Prostate gland (tissue), 2 donors: ENCODE results near the gene ABCA13. TPM values are rescaled to one million over a fixed set of nuclear protein-coding genes. Genes with fewer than 3 reads are reported as not detected.

Experiments used
- DNase-seq: peaks from one replicate; pipeline ENCODE4 v3.0.0-alpha.2; 2019; ENCODE audit warnings: low spot score
- H3K27ac ChIP-seq, 2 donors: fragments of 200-600 bp; sonication (generic); 2 replicates each; pipeline ENCODE4 v1.5.1; 2017 to 2019
- H3K27me3 ChIP-seq: fragments of 200-600 bp; sonication (generic); replicated peaks from 2 replicates; pipeline ENCODE4 v1.5.1; 2019; ENCODE audit not compliant: insufficient read depth
- H3K36me3 ChIP-seq, 2 donors: fragments of 200-600 bp; sonication (generic); 1 replicate in 1 of 2; 2 replicates in 1 of 2; pipeline versions ENCODE4 v1.5.1 to v1.8.1; 2017 to 2019
- H3K4me1 ChIP-seq: fragments of 200-600 bp; sonication (generic); replicated peaks from 2 replicates; pipeline ENCODE4 v1.5.1; 2019
- H3K4me3 ChIP-seq, 2 donors: fragments of 200-600 bp; sonication (generic); 2 replicates each; pipeline ENCODE4 v1.5.1; 2017 to 2019
- H3K9me3 ChIP-seq: fragments of 200-600 bp; sonication (generic); 2 replicates; pipeline ENCODE4 v1.5.1; 2017
- POLR2A ChIP-seq: fragments of 450-650 bp; IDR thresholded peaks from one replicate; pipeline ENCODE4 v1.6.1; 2016; ENCODE audit warnings: antibody characterized with exemption, mild to moderate bottlenecking
- POLR2AphosphoS5 ChIP-seq: sonication (generic); formaldehyde crosslinking; IDR thresholded peaks from one replicate; pipeline ENCODE4 v1.6.1; 2017; ENCODE audit warnings: antibody characterized with exemption
- WGBS: methylation state at CpG from one replicate; pipeline ENCODE4 v1.1.5; 2018; 5-methylcytosine and 5-hydroxymethylcytosine counted together
- intact Hi-C: fragments of 100-400 bp; cut with DNase I; formaldehyde crosslinking; loops from one replicate; pipeline ENCODE4 v1.14.2; 2022
- total RNA-seq, 2 donors: library from RNA; depleted of rRNA; stranded (reverse); fragments of >200 nt; gene quantifications; one replicate each; pipeline ENCODE4 v1.1.0, GENCODE V29; 2016
- TF ChIP-seq, protein P1 (sequence below), 4 experiments: fragments of 200-600 bp in 2 of 4; fragments of 450-650 bp in 2 of 4; sonication (generic) in 2 of 4; IDR thresholded peaks; 1 replicate in 3 of 4; 2 replicates in 1 of 4; pipeline ENCODE4 v1.5.1; 2016 to 2019; ENCODE audit warnings: antibody characterized with exemption in 4 of 4, mild to moderate bottlenecking in 2 of 4, moderate library complexity in 2 of 4

Gene ABCA13
- total RNA-seq, 2 donors from 2014 or later, result 0.14 to 3.5 TPM

DNA sequence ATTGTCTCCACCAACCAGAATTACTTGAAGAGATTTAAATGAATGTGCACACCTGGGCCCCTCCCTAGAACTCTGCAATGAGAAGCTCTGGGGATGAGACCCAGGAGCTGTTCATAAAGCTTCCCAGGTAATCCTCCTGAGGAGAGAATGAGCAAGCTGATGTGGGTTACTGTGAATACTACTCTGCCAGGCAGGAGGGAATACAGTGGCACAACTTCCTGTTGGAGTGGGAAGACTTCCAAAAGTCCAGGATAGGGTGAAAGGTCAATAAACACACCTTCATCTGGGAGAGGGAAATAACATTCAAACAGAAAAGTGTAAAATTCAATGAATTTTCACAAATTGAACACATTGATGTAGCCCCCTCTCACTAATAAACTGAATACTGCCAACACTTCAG, 351.4 kb downstream of the ABCA13 start:
- Histone ChIP-seq H3K27ac (no peak overlapping the region), H3K9me3 (no peaks in the 10 kb centered on the region), H3K36me3 (no peaks in the 10 kb centered on the region), H3K4me3 (no peak overlapping the region), H3K27me3 (no peaks in the 10 kb centered on the region), H3K4me1 (no peaks in the 10 kb centered on the region)
- intact Hi-C loops, result no loop called here
- DNase-seq, result no peak
- TF ChIP-seq, protein P1, sequence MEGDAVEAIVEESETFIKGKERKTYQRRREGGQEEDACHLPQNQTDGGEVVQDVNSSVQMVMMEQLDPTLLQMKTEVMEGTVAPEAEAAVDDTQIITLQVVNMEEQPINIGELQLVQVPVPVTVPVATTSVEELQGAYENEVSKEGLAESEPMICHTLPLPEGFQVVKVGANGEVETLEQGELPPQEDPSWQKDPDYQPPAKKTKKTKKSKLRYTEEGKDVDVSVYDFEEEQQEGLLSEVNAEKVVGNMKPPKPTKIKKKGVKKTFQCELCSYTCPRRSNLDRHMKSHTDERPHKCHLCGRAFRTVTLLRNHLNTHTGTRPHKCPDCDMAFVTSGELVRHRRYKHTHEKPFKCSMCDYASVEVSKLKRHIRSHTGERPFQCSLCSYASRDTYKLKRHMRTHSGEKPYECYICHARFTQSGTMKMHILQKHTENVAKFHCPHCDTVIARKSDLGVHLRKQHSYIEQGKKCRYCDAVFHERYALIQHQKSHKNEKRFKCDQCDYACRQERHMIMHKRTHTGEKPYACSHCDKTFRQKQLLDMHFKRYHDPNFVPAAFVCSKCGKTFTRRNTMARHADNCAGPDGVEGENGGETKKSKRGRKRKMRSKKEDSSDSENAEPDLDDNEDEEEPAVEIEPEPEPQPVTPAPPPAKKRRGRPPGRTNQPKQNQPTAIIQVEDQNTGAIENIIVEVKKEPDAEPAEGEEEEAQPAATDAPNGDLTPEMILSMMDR (IDR thresholded peaks at IDR 0.05), result no peak
- no peak for TF ChIP-seq POLR2A
- no peak for TF ChIP-seq POLR2AphosphoS5

DNA sequence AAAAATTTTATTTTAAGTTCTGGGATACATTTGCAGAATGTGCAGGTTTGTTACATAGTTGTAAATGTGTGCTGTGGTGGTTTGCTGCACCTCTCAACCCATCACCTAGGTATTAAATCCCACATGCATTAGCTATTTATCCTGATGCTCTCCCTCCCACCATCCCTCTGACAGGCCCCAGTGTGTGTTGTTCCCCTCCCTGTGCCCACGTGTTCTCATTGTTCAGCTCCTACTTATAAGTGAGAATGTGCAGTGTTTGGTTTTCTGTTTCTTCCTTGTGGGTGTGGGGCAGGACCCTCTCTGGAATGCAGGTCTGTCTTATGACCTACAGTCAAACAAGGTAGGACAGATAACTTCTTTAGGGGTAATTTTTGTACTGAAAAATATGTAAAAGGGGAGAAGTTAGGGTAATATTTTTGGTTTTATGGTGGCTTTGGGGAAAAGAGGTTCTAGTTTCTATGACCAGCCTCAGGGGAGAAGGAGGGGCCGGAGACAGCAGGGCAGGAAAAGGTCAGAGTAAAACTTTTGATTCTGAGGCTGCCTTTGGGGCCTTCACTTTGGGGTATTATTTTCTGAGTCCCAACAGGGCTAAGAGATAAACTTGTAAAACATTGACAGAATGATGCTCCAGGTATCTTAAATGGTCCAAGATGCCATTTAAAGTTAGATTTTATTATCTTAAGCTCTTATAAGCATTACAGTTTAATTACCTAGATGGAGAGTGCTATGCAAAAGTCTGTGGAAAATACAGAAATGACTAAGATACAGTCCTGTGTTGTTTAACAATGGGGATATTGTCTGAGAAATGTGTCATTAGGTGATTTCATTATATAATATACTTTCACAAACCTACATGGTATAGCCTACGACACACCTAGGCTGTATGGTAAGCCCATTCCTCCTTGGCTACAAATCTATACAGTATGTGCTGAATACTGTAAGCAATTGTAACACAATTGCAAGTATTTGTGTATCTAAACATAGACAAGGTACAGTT, 354.8 kb downstream of the ABCA13 start:
- H3K27me3 ChIP-seq, result no peaks in the 10 kb centered on the region
- H3K36me3 ChIP-seq, result no peaks in the 10 kb centered on the region
- no peaks in the 10 kb centered on the region for H3K4me1 ChIP-seq
- no peaks in the 10 kb centered on the region for H3K9me3 ChIP-seq
- TF ChIP-seq POLR2A (no peak), POLR2AphosphoS5 (no peak)
- TF ChIP-seq, protein P1 (IDR thresholded peaks at IDR 0.05), result no peak
- no peak for DNase-seq
- 63% methylated on average over 3 of the region's 3 CpGs for WGBS
- no peak overlapping the region for H3K4me3 ChIP-seq
- intact Hi-C loops, result no loop called here
- no peak overlapping the region for H3K27ac ChIP-seq

DNA sequence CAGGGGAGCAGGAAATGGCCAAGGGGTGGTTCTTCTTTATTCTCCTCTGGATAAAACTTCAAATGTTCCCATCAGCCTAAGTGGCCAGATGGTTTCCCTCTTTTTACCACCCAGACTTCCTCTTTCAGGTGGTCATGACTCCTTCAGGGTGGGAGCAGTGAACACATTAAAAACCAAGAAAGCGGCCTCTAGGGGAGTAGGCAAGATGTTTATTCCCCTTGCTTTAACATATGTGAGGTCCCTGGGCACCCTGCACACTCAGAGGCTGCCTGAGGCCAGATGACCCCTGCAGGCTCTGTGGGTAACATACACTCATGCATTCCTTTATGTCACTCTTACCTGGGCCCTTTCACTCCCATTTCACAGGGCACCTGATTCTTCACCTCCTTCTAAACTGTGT, 357.4 kb downstream of the ABCA13 start:
- Histone ChIP-seq H3K27ac (no peak overlapping the region), H3K27me3 (no peaks in the 10 kb centered on the region), H3K36me3 (no peaks in the 10 kb centered on the region), H3K4me3 (no peak overlapping the region), H3K4me1 (no peaks in the 10 kb centered on the region), H3K9me3 (no peaks in the 10 kb centered on the region)
- TF ChIP-seq POLR2AphosphoS5, result no peak
- TF ChIP-seq, protein P1 (IDR thresholded peaks at IDR 0.05), result no peak
- WGBS, result 91% methylated on average over 1 of the region's 1 CpG
- intact Hi-C loops, result no loop called here
- DNase-seq, result no peak

DNA sequence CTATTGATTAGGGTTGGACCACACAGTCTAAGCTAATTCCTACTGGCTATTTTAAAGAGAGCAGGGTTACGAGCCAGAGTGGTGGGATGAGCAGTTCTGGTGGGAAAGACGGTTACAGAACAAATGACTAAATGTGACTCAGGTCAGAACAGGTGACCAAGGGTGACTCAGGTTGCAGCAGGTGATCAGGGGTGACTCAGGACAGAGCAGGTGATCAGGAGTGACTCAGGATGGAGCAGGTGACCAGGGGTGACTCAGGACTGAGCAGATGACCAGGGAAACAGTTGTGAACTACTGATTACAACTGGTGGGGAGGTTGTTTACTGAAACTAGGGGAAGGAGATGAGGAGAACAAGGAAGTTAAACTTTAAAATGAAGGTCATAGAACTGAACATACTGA, 366.3 kb downstream of the ABCA13 start:
- no peak for DNase-seq
- TF ChIP-seq POLR2AphosphoS5 (no peak), POLR2A (no peak)
- TF ChIP-seq, protein P1 (IDR thresholded peaks at IDR 0.05), result no peak
- no peaks in the 10 kb centered on the region for H3K36me3 ChIP-seq
- WGBS, result 92% methylated on average over 2 of the region's 2 CpGs
- H3K27me3 ChIP-seq, result no peaks in the 10 kb centered on the region
- H3K4me1 ChIP-seq, result no peaks in the 10 kb centered on the region
- no peak overlapping the region for H3K4me3 ChIP-seq
- no peak overlapping the region for H3K27ac ChIP-seq
- H3K9me3 ChIP-seq, result no peaks in the 10 kb centered on the region
- intact Hi-C loops, result no loop called here

DNA sequence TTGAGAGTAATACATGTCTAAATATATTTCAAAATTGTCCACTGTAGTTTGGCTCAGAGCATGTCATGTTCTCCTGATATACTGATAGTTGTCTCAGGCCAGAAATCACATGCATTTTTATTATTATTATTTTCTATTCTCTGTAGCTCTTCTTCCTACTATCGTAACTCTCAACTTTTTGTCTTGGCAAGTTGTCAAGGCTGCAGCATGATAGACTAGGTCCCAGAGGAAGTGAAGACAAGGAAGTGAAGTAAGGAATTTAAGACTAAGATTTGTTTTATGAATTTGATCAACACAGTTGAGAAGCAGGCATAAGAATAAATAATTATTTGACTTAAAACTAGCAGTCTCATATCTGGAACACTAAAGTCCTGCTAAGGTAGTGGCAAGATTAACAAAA, 369.5 kb downstream of the ABCA13 start:
- H3K4me3 ChIP-seq, result no peak overlapping the region
- H3K9me3 ChIP-seq, result no peaks in the 10 kb centered on the region
- H3K27me3 ChIP-seq, result no peaks in the 10 kb centered on the region
- 49% methylated on average over 1 of the region's 1 CpG for WGBS
- H3K36me3 ChIP-seq, result no peaks in the 10 kb centered on the region
- DNase-seq, result no peak
- intact Hi-C loops, result no loop called here
- H3K27ac ChIP-seq, result no peak overlapping the region
- no peaks in the 10 kb centered on the region for H3K4me1 ChIP-seq
- TF ChIP-seq, protein P1 (IDR thresholded peaks at IDR 0.05), result no peak
- no peak for TF ChIP-seq POLR2A
- no peak for TF ChIP-seq POLR2AphosphoS5
